ENCODE results near the gene PMF1. TPM values are rescaled to one million over a fixed set of nuclear protein-coding genes. Genes with fewer than 3 reads are reported as not detected.

The PMF1 gene
- total RNA-seq, 2 donors from 2014 or later, result 64.6 to 125 TPM

DNA sequence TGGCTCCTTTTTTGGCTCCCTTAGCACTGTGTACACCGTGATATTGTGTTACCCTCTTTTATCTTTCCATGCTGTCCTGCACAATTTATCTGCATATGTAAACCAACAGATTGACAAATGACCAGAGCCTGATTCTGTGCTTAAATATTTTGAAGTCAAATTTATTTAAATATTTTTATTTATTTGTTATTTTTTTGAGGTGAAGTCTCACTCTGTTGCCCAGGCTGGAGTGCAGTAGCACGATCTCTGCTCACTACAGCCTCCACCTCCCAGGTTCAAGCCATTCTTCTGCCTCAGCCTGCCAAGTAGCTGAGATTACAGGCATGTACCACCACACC lies 12.8 kb downstream of the PMF1 start:
- 14% methylated on average over 2 of the region's 2 CpGs for WGBS
- DNase-seq (ENCODE audit: low spot score), result no peak
- no peaks in the 10 kb centered on the region for H3K9me3 ChIP-seq
- peaks cover 0 to 4% of the 10 kb centered on the region in 2 donors for H3K36me3 ChIP-seq
- TF ChIP-seq CTCF (IDR thresholded peaks at IDR 0.05) (no peak), POLR2AphosphoS5 (IDR thresholded peaks at IDR 0.05) (no peak), POLR2A (IDR thresholded peaks at IDR 0.05) (no peak)
- H3K4me1 ChIP-seq (replicated peaks), result no peaks in the 10 kb centered on the region
- no peak overlapping the region for H3K27ac ChIP-seq
- H3K4me3 ChIP-seq, result no peak overlapping the region
- H3K27me3 ChIP-seq (replicated peaks; ENCODE audit: insufficient read depth), result no peaks in the 10 kb centered on the region
- intact Hi-C loops (cut with DNase I), result loop anchor here (5.0 kb wide), 2 partner anchors 78 to 133 kb away; no protein-coding TSS in a partner anchor

DNA sequence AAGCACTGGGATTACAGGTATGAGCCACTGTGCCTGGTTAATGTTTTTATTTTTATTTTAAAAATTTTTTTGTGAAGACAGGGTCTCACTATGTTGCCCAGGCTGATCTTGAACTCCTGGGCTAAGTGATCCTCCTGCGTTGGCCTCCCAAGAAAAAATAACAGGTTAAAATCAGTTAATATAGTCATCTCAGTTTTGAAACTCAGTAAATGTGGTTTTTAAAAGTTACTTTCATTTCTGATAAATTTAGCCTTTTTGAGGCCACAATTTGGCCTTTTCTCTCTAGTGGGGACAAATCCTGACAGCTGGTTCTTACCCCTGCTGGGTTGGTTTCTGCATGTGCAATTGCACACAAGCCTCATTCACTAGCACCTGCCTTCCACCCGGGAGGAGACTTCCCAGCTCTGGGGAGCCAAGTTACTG lies 13.3 kb downstream of the PMF1 start:
- no peak overlapping the region for H3K27ac ChIP-seq
- no peaks in the 10 kb centered on the region for H3K27me3 ChIP-seq (replicated peaks; ENCODE audit: insufficient read depth)
- H3K4me1 ChIP-seq (replicated peaks), result no peaks in the 10 kb centered on the region
- H3K36me3 ChIP-seq, result peaks cover 0 to 4% of the 10 kb centered on the region in 2 donors
- 71% methylated on average over 2 of the region's 2 CpGs for WGBS
- TF ChIP-seq POLR2AphosphoS5 (IDR thresholded peaks at IDR 0.05) (no peak), POLR2A (IDR thresholded peaks at IDR 0.05) (no peak), CTCF (IDR thresholded peaks at IDR 0.05) (no peak)
- intact Hi-C loops (cut with DNase I), result loop anchor here (5.0 kb wide), 2 partner anchors 79 to 134 kb away; no protein-coding TSS in a partner anchor
- H3K4me3 ChIP-seq, result no peak overlapping the region
- no peak for DNase-seq (ENCODE audit: low spot score)
- H3K9me3 ChIP-seq, result no peaks in the 10 kb centered on the region

DNA sequence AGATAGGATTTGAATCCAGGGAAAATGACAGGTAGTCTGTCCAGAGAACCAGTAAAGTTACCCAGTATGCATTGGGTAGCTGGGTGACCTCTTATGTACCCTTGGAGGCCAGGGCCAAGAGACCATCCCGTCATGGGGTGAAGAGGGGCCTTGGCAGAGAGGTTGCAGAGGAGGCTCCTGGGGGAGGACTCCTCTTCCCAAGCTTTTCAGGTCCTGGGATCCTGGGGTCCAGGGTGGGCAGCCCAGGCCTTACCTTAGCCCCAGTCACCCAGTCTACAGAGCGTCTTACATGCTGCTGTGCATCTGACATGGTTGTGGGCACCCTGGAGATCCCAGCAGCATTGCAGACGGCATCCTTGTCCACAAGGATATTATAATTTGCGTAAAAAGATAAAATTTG lies 14.0 kb downstream of the PMF1 start:
- DNase-seq (ENCODE audit: low spot score), result no peak
- Histone ChIP-seq H3K27me3 (replicated peaks; ENCODE audit: insufficient read depth) (no peaks in the 10 kb centered on the region), H3K9me3 (no peaks in the 10 kb centered on the region), H3K4me1 (replicated peaks) (no peaks in the 10 kb centered on the region), H3K36me3 (no peaks in the 10 kb centered on the region), H3K27ac (no peak overlapping the region), H3K4me3 (no peak overlapping the region)
- TF ChIP-seq POLR2A (IDR thresholded peaks at IDR 0.05), result no peak
- TF ChIP-seq POLR2AphosphoS5 (IDR thresholded peaks at IDR 0.05), result no peak
- WGBS, result 82% methylated on average over 4 of the region's 4 CpGs
- intact Hi-C loops (cut with DNase I), result loop anchor here (5.0 kb wide), 2 partner anchors 79 to 134 kb away; no protein-coding TSS in a partner anchor

DNA sequence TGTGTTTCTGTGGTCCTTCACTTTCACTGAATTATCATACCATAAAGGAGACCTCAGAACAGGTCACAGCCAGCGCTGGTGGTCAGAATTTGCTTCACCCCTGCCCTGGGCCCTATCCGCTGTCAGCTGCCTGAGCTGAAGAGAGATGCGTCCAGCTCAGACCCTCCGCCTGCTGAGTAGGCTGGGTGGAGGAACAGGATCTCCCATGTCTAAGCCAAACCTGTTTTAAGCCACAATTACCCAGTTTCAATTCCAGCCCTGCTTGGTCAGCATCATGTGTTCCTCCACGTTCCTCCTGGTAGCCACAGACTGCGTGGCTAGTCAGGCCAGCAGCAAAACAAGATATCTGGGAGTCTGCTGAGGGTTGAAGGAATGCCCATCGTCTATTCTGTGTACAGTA lies 15.7 kb downstream of the PMF1 start:
- Histone ChIP-seq H3K36me3 (no peaks in the 10 kb centered on the region), H3K9me3 (no peaks in the 10 kb centered on the region)
- TF ChIP-seq CTCF (IDR thresholded peaks at IDR 0.05), result no peak
- TF ChIP-seq POLR2A (IDR thresholded peaks at IDR 0.05), result no peak
- no peak for TF ChIP-seq POLR2AphosphoS5 (IDR thresholded peaks at IDR 0.05)

GRCh38 chr1:156229809-156230472 lies 17.1 kb downstream of the PMF1 start:
- intact Hi-C loops (cut with DNase I), result loop anchor here (5.0 kb wide), 2 partner anchors 83 to 138 kb away; no protein-coding TSS in a partner anchor
- TF ChIP-seq POLR2AphosphoS5 (IDR thresholded peaks at IDR 0.05) (no peak), CTCF (IDR thresholded peaks at IDR 0.05) (no peak), POLR2A (IDR thresholded peaks at IDR 0.05) (no peak)
- H3K4me1 ChIP-seq (replicated peaks), result no peaks in the 10 kb centered on the region
- no peaks in the 10 kb centered on the region for H3K9me3 ChIP-seq
- WGBS, result 71% methylated on average over 11 of the region's 11 CpGs
- no peak overlapping the region for H3K4me3 ChIP-seq
- no peak for DNase-seq (ENCODE audit: low spot score)
- no peak overlapping the region for H3K27ac ChIP-seq
- no peaks in the 10 kb centered on the region for H3K36me3 ChIP-seq
- no peaks in the 10 kb centered on the region for H3K27me3 ChIP-seq (replicated peaks; ENCODE audit: insufficient read depth)

More for the DNA sequence above, 15.7 kb downstream of the PMF1 start:
- intact Hi-C loops (cut with DNase I), result loop anchor here (5.0 kb wide), 2 partner anchors 81 to 136 kb away; no protein-coding TSS in a partner anchor
- no peak overlapping the region for H3K27ac ChIP-seq
- H3K27me3 ChIP-seq (replicated peaks; ENCODE audit: insufficient read depth), result no peaks in the 10 kb centered on the region
- no peaks in the 10 kb centered on the region for H3K4me1 ChIP-seq (replicated peaks)
- 78% methylated on average over 7 of the region's 7 CpGs for WGBS
- no peak for DNase-seq (ENCODE audit: low spot score)
- H3K4me3 ChIP-seq, result no peak overlapping the region

Measured in prostate gland (tissue), 2 donors.